Transverse colon (tissue), 4 donors: ENCODE results near the gene WRNIP1. TPM values are rescaled to one million over a fixed set of nuclear protein-coding genes. Genes with fewer than 3 reads are reported as not detected.
"Not testable (repeated sequence)": the region's sequence is repeated elsewhere in the genome, so short reads cannot be mapped to it uniquely, and the experiment has no call there.

Experiments used
- DNase-seq: peaks from one replicate; pipeline ENCODE4 v3.0.0-alpha.2; 2019
- H3K27ac ChIP-seq, 4 donors: fragments of 200-600 bp; sonication (generic); 2 replicates each; pipeline ENCODE4 v1.5.1; 2016 to 2018; ENCODE audit warnings: inconsistent platforms in 4 of 4
- H3K27me3 ChIP-seq: fragments of 200-600 bp; sonication (generic); 2 replicates; pipeline ENCODE4 v1.5.1; 2017; ENCODE audit warnings: inconsistent platforms
- H3K36me3 ChIP-seq, 4 donors: fragments of 200-600 bp; sonication (generic); 2 replicates each; pipeline ENCODE4 v1.5.1; 2017 to 2019; ENCODE audit warnings: inconsistent platforms in 4 of 4
- H3K4me1 ChIP-seq, 4 donors: fragments of 200-600 bp; sonication (generic); 2 replicates each; pipeline ENCODE4 v1.5.1; 2017 to 2020; ENCODE audit warnings: inconsistent platforms in 4 of 4
- H3K4me3 ChIP-seq, 4 donors: fragments of 200-600 bp; sonication (generic); 1 replicate in 1 of 4; 2 replicates in 3 of 4; pipeline versions ENCODE4 v1.5.1 to v1.6.1; 2017 to 2019; ENCODE audit warnings: inconsistent platforms in 4 of 4
- H3K9me3 ChIP-seq, 2 donors: fragments of 200-600 bp; sonication (generic); 2 replicates each; pipeline ENCODE4 v1.5.1; 2017 to 2019; ENCODE audit warnings: inconsistent platforms in 2 of 2
- CTCF ChIP-seq, 5 experiments: fragments of 200-600 bp in 3 of 5; fragments of 450-650 bp in 2 of 5; sonication (generic) in 3 of 5; IDR thresholded peaks; 1 replicate in 2 of 5; 2 replicates in 3 of 5; pipeline ENCODE4 v1.5.1; 2016 to 2017; ENCODE audit warnings: antibody characterized with exemption in 5 of 5, inconsistent platforms in 3 of 5, mild to moderate bottlenecking in 2 of 5, moderate library complexity in 1 of 5
- EP300 ChIP-seq: sonication (generic); formaldehyde crosslinking; IDR thresholded peaks from one replicate; pipeline ENCODE4 v1.6.1; 2017; ENCODE audit warnings: antibody characterized with exemption, low read depth
- POLR2A ChIP-seq: fragments of 450-650 bp; IDR thresholded peaks from one replicate; pipeline ENCODE4 v1.6.1; 2016; ENCODE audit warnings: antibody characterized with exemption, mild to moderate bottlenecking, moderate library complexity
- POLR2AphosphoS5 ChIP-seq, 3 donors: sonication (generic); formaldehyde crosslinking; IDR thresholded peaks; one replicate each; pipeline ENCODE4 v1.6.1; 2016; ENCODE audit warnings: antibody characterized with exemption in 3 of 3
- WGBS, 2 donors: methylation state at CpG; one replicate each; pipeline ENCODE4 v1.1.5; 2018; ENCODE audit warnings: low coverage in 1 of 2; 5-methylcytosine and 5-hydroxymethylcytosine counted together
- in situ Hi-C, 4 donors: fragments of 200-750 bp; cut with MboI; loops; one replicate each; pipeline versions ENCODE4 v1.15.0 to v1.15.1; 2017; ENCODE audit warnings: low sequenced_read_pairs in 3 of 4, low pct_ligation_motif_present in 1 of 4, low pct_unique_long_range_greater_than_20kb in 1 of 4
- intact Hi-C: fragments of 100-400 bp; cut with DNase I; formaldehyde crosslinking; loops from one replicate; pipeline ENCODE4 v1.15.1; 2023; ENCODE audit warnings: low total_unique reads
- total RNA-seq, 4 donors: library from RNA; depleted of rRNA; stranded (reverse); fragments of >200 nt; gene quantifications; one replicate each; pipeline ENCODE4 v1.1.0, GENCODE V29; 2016

Gene WRNIP1
- total RNA-seq, 4 donors from 2014 or later, result 58.3 to 105 (median 65.8) TPM

- Histone ChIP-seq H3K4me3 (no peak overlapping the region), H3K27me3 (no peaks in the 10 kb centered on the region), H3K36me3 (no peaks in the 10 kb centered on the region), H3K27ac (no peak overlapping the region), H3K9me3 (no peaks in the 10 kb centered on the region), H3K4me1 (peaks cover 0 to 12% (median 6%) of the 10 kb centered on the region in 4 donors)
- TF ChIP-seq POLR2A, result no peak
- no peak for TF ChIP-seq CTCF (IDR thresholded peaks at IDR 0.05)
- TF ChIP-seq POLR2AphosphoS5 (IDR thresholded peaks at IDR 0.05), result no peak
- no peak for TF ChIP-seq EP300
- in situ Hi-C loops, result loop anchor here in 2 of 4 donors (10.0 kb wide), 2 partner anchors 46 to 136 kb away; partner anchors contain the start of gene SERPINB1 (in 2 of the 2)
- WGBS, 2 donors, result 81 to 100% methylated on average over 1 to 11 of the region's 11 CpGs
- no peak for DNase-seq
- intact Hi-C loops, result loop anchor here (10.0 kb wide), 1 partner anchor 136 kb away; no protein-coding TSS in a partner anchor
These were observed 33.5 kb downstream of the WRNIP1 start for GRCh38 chr6:2798586-2799134.

GRCh38 chr6:2799936-2800527, 34.8 kb downstream of the WRNIP1 start:
- in situ Hi-C loops, result loop anchor here in 2 of 4 donors (10.0 kb wide), 2 partner anchors 45 to 135 kb away; partner anchors contain the start of gene SERPINB1 (in 2 of the 2)
- no peak for TF ChIP-seq POLR2A
- intact Hi-C loops, result loop anchor here (10.0 kb wide), 1 partner anchor 135 kb away; no protein-coding TSS in a partner anchor
- Histone ChIP-seq H3K36me3 (no peaks in the 10 kb centered on the region), H3K27me3 (no peaks in the 10 kb centered on the region), H3K27ac (no peak overlapping the region), H3K9me3 (no peaks in the 10 kb centered on the region), H3K4me1 (peaks cover 0 to 6% (median 2%) of the 10 kb centered on the region in 4 donors), H3K4me3 (no peak overlapping the region)
- no peak for DNase-seq
- 81 to 91% methylated on average over 6 to 11 of the region's 11 CpGs for WGBS, 2 donors

- no peak overlapping the region for H3K27ac ChIP-seq
- H3K4me3 ChIP-seq, result no peak overlapping the region
- in situ Hi-C loops (no loop called here), intact Hi-C loops (no loop called here)
- H3K4me1 ChIP-seq, result peaks cover 0 to 6% (median 2%) of the 10 kb centered on the region in 4 donors
- 92 to 100% methylated on average over 1 to 14 of the region's 14 CpGs for WGBS, 2 donors
- no peaks in the 10 kb centered on the region for H3K9me3 ChIP-seq
- no peak for TF ChIP-seq POLR2AphosphoS5 (IDR thresholded peaks at IDR 0.05)
- no peak for TF ChIP-seq EP300
- TF ChIP-seq CTCF (IDR thresholded peaks at IDR 0.05), result no peak
- TF ChIP-seq POLR2A, result no peak
- H3K27me3 ChIP-seq, result no peaks in the 10 kb centered on the region
- H3K36me3 ChIP-seq, result no peaks in the 10 kb centered on the region
- DNase-seq, result no peak
These were observed 35.5 kb downstream of the WRNIP1 start for GRCh38 chr6:2800552-2801316.

GRCh38 chr6:2801687-2802086, 36.5 kb downstream of the WRNIP1 start:
- intact Hi-C loops, H3K27me3 ChIP-seq, H3K9me3 ChIP-seq, in situ Hi-C loops, H3K4me1 ChIP-seq, H3K27ac ChIP-seq, DNase-seq, H3K36me3 ChIP-seq, H3K4me3 ChIP-seq: not testable (repeated sequence)
- 93% methylated on average over 3 of the region's 4 CpGs; no CpG with 5 or more reads in 1 of the 2 donors for WGBS, 2 donors

GRCh38 chr6:2802521-2803060, 37.4 kb downstream of the WRNIP1 start:
- DNase-seq, result no peak
- Histone ChIP-seq H3K4me3 (no peak overlapping the region), H3K9me3 (no peaks in the 10 kb centered on the region), H3K4me1 (peaks cover 0 to under 1% (median 0%) of the 10 kb centered on the region in 4 donors), H3K36me3 (no peaks in the 10 kb centered on the region), H3K27me3 (no peaks in the 10 kb centered on the region), H3K27ac (no peak overlapping the region)
- in situ Hi-C loops, result no loop called here
- no peak for TF ChIP-seq EP300
- intact Hi-C loops, result no loop called here
- WGBS, 2 donors, result 92% methylated on average over 8 of the region's 8 CpGs; no CpG with 5 or more reads in 1 of the 2 donors
